ENCODE measurements around the gene FBLIM1.
A peak's percentile ranks its signal among the peaks of the same experiment; 100 is the strongest.
"Not testable (repeated sequence)": the region's sequence is repeated elsewhere in the genome, so short reads cannot be mapped to it uniquely, and the experiment has no call there.

The FBLIM1 gene

GRCh38 chr1:15807549-15807948, 49.0 kb downstream of the FBLIM1 start, which contains the start of gene UQCRHL:
Gene UQCRHL (minus strand): TSS chr1:15807649. CDS start chr1:15807649, 0 bp downstream.
- not testable (repeated sequence) for DNase-seq (ENCODE audit: low read depth in 3 of 3, low spot score in 1 of 3)

GRCh38 chr1:15808955-15809354, 50.4 kb downstream of the FBLIM1 start:
- no peak for DNase-seq (ENCODE audit: low read depth in 3 of 3, low spot score in 1 of 3)

GRCh38 chr1:15810073-15810472, 51.5 kb downstream of the FBLIM1 start:
- no peak for DNase-seq (ENCODE audit: low read depth in 3 of 3, low spot score in 1 of 3)

- no peak for DNase-seq (ENCODE audit: low read depth in 3 of 3, low spot score in 1 of 3)
Measured at GRCh38 chr1:15816674-15817073, 58.1 kb downstream of the FBLIM1 start.

- DNase-seq (ENCODE audit: low read depth in 3 of 3, low spot score in 1 of 3), result no peak
Measured at GRCh38 chr1:15820478-15820877, 61.9 kb downstream of the FBLIM1 start.

GRCh38 chr1:15825800-15826199, 67.2 kb downstream of the FBLIM1 start:
- no peak for DNase-seq (ENCODE audit: low read depth in 3 of 3, low spot score in 1 of 3)

- DNase-seq (ENCODE audit: low read depth in 3 of 3, low spot score in 1 of 3), result no peak
Measured at GRCh38 chr1:15826810-15827507, 68.4 kb downstream of the FBLIM1 start.

GRCh38 chr1:15827567-15827966, 69.0 kb downstream of the FBLIM1 start:
- not testable (repeated sequence) for DNase-seq (ENCODE audit: low read depth in 3 of 3, low spot score in 1 of 3)

- DNase-seq (ENCODE audit: low read depth in 3 of 3, low spot score in 1 of 3), result not testable (repeated sequence)
Measured at GRCh38 chr1:15828931-15829330, 70.3 kb downstream of the FBLIM1 start.

- no peak for DNase-seq (ENCODE audit: low read depth in 3 of 3, low spot score in 1 of 3)
Measured at GRCh38 chr1:15830258-15830657, 71.7 kb downstream of the FBLIM1 start.

- DNase-seq (ENCODE audit: low read depth in 3 of 3, low spot score in 1 of 3), result no peak
Measured at GRCh38 chr1:15833069-15833679, 74.6 kb downstream of the FBLIM1 start.

GRCh38 chr1:15833842-15834405, 75.3 kb downstream of the FBLIM1 start:
- no peak for DNase-seq (ENCODE audit: low read depth in 3 of 3, low spot score in 1 of 3)

- peak; percentile 62 to 81 (median 74) for DNase-seq (ENCODE audit: low read depth in 3 of 3, low spot score in 1 of 3)
Measured at GRCh38 chr1:15834406-15835204, 76.0 kb downstream of the FBLIM1 start.

- peak in 1 of 3 donors; percentile 35 for DNase-seq (ENCODE audit: low read depth in 3 of 3, low spot score in 1 of 3)
Measured at GRCh38 chr1:15835205-15835740, 76.7 kb downstream of the FBLIM1 start.

- DNase-seq (ENCODE audit: low read depth in 3 of 3, low spot score in 1 of 3), result peak; percentile 98 to 99 (median 98)
Measured at GRCh38 chr1:15835741-15836510, 77.3 kb downstream of the FBLIM1 start.

All from stimulated activated CD4-positive, alpha-beta T cell treated with anti-CD3 and anti-CD28 coated beads, TNF-alpha, amount 100 ng/mL, for 1 hour (primary cell).